IPS-15b (cell line): Measurements from ENCODE around the gene TJP1.
"Not testable (repeated sequence)": the region's sequence is repeated elsewhere in the genome, so short reads cannot be mapped to it uniquely, and the experiment has no call there.

ENCODE experiments used
- H3K27me3 ChIP-seq: one replicate; pipeline ENCODE4 v1.6.1; 2013; ENCODE audit warnings: low read length; ENCODE audit not compliant: control insufficient read depth, insufficient read depth
- H3K36me3 ChIP-seq: one replicate; pipeline ENCODE4 v1.6.1; 2013; ENCODE audit warnings: low read length; ENCODE audit not compliant: control insufficient read depth, insufficient read depth
- H3K4me1 ChIP-seq: one replicate; pipeline ENCODE4 v1.6.1; 2013; ENCODE audit warnings: mild to moderate bottlenecking, low read length; ENCODE audit not compliant: control insufficient read depth, insufficient read depth
- H3K4me3 ChIP-seq: one replicate; pipeline ENCODE4 v1.5.1; 2013; ENCODE audit warnings: low read depth, low read length
- H3K9ac ChIP-seq: one replicate; pipeline ENCODE4 v1.6.1; 2013; ENCODE audit warnings: low read depth, mild to moderate bottlenecking, low read length
- H3K9me3 ChIP-seq: one replicate; pipeline ENCODE4 v1.6.1; 2013; ENCODE audit warnings: mild to moderate bottlenecking, low read length; ENCODE audit not compliant: control insufficient read depth, insufficient read depth

The TJP1 gene

DNA sequence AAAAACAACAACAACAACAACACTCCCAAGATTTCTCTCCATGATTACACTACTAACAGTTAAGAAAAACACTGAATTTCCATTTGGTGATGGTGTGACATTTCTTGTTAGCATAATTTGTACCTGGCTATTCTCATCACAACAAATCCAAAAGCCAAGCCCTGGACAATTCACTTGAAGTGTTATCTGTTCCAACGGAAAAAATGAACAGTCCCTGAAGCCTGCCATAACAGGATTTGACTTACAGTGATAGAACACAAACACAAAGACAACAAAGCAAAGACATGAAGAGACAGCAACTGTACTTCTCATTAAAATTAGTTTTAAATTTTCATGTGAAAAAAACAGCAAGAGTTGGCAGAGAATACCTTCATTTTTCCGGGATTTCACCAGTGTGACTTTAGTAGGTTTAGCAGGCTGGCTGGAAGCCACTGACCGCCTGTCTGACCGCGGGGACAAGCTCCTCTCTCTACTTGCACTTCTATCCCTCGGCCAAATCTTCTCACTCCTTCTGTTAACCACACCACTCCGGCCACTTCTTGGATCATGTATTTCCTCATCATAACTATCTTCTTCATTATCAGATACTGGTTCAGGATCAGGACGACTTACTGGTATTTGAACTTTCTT, 56.3 kb downstream of the TJP1 start:
- H3K27me3 ChIP-seq: no peaks in the 10 kb centered on the region
- no peak overlapping the region for H3K9ac ChIP-seq
- peaks cover 4% of the 10 kb centered on the region for H3K4me1 ChIP-seq
- H3K9me3 ChIP-seq: no peaks in the 10 kb centered on the region
- H3K36me3 ChIP-seq: peaks cover 2% of the 10 kb centered on the region
- no peak overlapping the region for H3K4me3 ChIP-seq

- Histone ChIP-seq H3K36me3 (peaks cover 2% of the 10 kb centered on the region), H3K27me3 (no peaks in the 10 kb centered on the region), H3K9ac (no peak overlapping the region), H3K9me3 (no peaks in the 10 kb centered on the region), H3K4me3 (no peak overlapping the region), H3K4me1 (peaks cover 4% of the 10 kb centered on the region)
Observed at GRCh38 chr15:29765234-29765841, 56.9 kb downstream of the TJP1 start.

DNA sequence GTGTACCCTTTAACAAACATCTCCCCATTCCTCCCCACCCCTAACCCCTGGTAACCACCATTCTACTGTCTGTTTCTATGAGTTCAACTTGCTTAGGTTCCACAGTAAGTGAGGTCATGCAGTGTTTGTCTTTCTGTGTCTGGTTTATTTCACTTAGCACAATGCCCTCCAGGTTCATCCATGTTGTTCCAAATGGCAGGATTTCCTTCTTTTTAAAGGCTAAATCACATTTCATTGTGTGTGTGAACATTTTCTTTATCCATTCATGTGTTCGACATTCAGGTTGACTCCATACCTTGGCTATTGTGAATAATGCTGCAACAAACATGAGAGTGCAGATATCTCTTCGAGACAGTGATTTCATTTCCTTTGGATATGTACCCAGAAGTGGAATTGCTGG, 62.7 kb downstream of the TJP1 start:
- H3K4me1 ChIP-seq: peaks cover 26% of the 10 kb centered on the region
- no peak overlapping the region for H3K4me3 ChIP-seq
- H3K9ac ChIP-seq: no peak overlapping the region
- peaks cover under 1% of the 10 kb centered on the region for H3K36me3 ChIP-seq
- H3K27me3 ChIP-seq: no peaks in the 10 kb centered on the region
- no peaks in the 10 kb centered on the region for H3K9me3 ChIP-seq

GRCh38 chr15:29756358-29757267, 65.7 kb downstream of the TJP1 start:
- Histone ChIP-seq H3K36me3 (no peaks in the 10 kb centered on the region), H3K9me3 (no peaks in the 10 kb centered on the region), H3K4me3 (no peak overlapping the region), H3K9ac (no peak overlapping the region), H3K4me1 (peaks cover 26% of the 10 kb centered on the region), H3K27me3 (no peaks in the 10 kb centered on the region)

DNA sequence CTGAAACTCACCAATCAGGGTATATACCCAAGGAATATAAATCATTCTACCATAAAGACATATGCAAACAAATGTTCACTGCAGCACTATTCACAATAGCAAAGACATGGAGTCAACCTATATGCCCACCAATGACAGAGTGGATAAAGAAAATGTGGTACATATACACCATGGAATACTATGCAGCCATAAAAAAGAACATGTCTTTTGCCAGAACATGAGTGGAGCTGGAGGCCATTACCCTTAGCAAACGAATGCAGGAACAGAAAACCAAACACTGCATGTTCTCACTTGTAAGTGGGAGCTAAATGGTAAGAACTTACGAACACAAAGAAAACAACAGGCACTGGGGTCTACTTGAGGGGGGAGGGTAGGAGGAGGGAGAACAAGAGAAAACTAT, 68.3 kb downstream of the TJP1 start:
- H3K4me1 ChIP-seq: peaks cover 21% of the 10 kb centered on the region
- not testable (repeated sequence) for H3K36me3 ChIP-seq, H3K9me3 ChIP-seq, H3K4me3 ChIP-seq, H3K9ac ChIP-seq, H3K27me3 ChIP-seq

DNA sequence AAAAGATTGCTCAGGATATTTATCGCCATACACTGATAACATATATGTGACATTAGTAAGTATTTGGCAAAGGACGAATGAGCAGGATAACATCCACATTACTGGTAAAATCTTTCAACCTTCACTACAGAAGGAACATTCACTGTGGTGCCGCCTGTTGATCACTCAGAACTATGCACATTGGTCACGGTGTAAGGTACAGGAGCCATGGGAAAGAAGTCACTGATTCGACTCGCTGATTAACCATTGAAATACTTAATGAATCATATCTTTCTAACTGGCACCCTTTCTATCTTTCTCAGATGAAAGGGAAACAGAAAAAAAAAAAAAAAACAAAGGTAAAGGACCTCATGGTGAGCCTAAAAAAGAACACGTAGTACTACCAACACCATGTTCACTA, 68.8 kb downstream of the TJP1 start:
- H3K36me3 ChIP-seq: no peaks in the 10 kb centered on the region

DNA sequence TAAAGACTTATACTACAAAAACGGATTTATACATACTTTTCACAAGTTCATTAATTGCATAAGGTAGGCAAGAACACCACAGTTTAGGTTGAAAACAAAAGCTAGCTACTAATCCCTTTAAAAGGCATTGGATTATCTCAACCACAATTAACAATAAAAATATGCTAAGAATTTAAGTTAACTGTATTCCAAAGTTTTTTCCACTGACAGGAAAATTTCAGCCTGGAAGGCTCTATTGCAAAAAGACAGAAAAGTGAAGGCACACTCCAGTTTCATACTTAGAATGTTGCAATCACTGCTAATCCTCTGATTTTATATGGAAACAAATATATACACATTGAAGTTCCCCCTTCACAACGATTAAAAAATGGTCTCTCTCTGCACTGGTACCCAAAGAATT, 71.5 kb downstream of the TJP1 start:
- Histone ChIP-seq H3K4me1 (no peaks in the 10 kb centered on the region), H3K9me3 (no peaks in the 10 kb centered on the region), H3K9ac (no peak overlapping the region), H3K27me3 (no peaks in the 10 kb centered on the region), H3K4me3 (no peak overlapping the region), H3K36me3 (no peaks in the 10 kb centered on the region)

More for the DNA sequence above, 68.8 kb downstream of the TJP1 start:
- H3K27me3 ChIP-seq: no peaks in the 10 kb centered on the region
- H3K4me1 ChIP-seq: peaks cover 17% of the 10 kb centered on the region
- no peak overlapping the region for H3K4me3 ChIP-seq
- H3K9me3 ChIP-seq: no peaks in the 10 kb centered on the region
- no peak overlapping the region for H3K9ac ChIP-seq

GRCh38 chr15:29749365-29750086, 72.7 kb downstream of the TJP1 start:
- Histone ChIP-seq H3K9ac (no peak overlapping the region), H3K4me1 (no peaks in the 10 kb centered on the region), H3K4me3 (no peak overlapping the region), H3K9me3 (no peaks in the 10 kb centered on the region), H3K27me3 (no peaks in the 10 kb centered on the region), H3K36me3 (no peaks in the 10 kb centered on the region)

DNA sequence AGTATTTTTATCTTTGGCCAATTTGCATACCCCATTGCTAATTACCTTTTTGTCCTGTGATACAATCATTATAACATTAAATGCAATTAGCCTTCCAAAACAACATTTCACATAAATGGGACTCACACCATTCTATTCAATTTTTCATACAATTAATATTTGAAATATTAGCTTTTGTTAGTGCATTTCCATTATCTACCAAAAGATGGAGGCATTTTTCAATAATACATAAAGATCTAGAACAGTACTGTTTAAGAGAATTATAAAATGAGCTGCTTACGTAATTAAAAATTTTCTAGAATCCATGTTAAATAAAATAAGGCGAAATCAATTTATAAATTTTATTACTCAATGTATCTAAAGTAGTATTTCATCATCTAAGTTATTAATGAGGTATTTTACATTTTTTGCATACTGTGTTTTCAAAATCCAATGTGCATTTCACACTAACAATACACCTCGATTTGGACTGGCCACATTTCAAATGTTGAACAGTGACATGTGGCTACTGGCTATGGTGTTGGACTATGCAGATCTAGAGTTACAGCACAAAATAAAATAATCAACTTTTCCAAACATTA, 74.3 kb downstream of the TJP1 start:
- H3K9ac ChIP-seq: no peak overlapping the region
- no peaks in the 10 kb centered on the region for H3K9me3 ChIP-seq
- H3K4me1 ChIP-seq: no peaks in the 10 kb centered on the region
- H3K4me3 ChIP-seq: no peak overlapping the region
- no peaks in the 10 kb centered on the region for H3K27me3 ChIP-seq
- H3K36me3 ChIP-seq: no peaks in the 10 kb centered on the region

DNA sequence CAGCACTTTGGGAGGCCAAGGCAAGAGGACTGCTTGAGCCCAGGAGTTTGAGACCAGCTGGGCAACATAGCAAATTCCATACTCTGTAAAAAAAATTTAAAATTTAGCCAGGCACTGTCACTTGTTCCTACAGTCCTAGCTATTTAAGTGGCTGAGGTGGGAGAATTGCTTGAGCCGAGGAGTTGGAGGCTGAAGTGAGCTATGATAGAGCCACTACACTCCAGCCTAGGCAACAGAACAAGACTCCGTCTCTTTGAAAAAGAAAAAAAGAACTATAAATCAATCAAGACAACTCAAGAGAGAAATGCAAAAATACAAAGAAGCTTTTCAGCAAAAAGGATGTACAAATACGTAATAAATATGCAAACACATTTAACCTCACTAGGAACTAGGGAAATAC, 78.8 kb downstream of the TJP1 start:
- Histone ChIP-seq H3K9me3 (no peaks in the 10 kb centered on the region), H3K27me3 (no peaks in the 10 kb centered on the region), H3K4me1 (no peaks in the 10 kb centered on the region), H3K9ac (no peak overlapping the region), H3K4me3 (no peak overlapping the region), H3K36me3 (no peaks in the 10 kb centered on the region)

- Histone ChIP-seq H3K36me3 (no peaks in the 10 kb centered on the region), H3K9ac (no peak overlapping the region), H3K27me3 (no peaks in the 10 kb centered on the region), H3K4me3 (no peak overlapping the region), H3K4me1 (no peaks in the 10 kb centered on the region), H3K9me3 (no peaks in the 10 kb centered on the region)
Observed at GRCh38 chr15:29740692-29741311, 81.5 kb downstream of the TJP1 start.
